Kidney epithelial cell (primary cell): ENCODE measurements around the gene MAML2. TPM values are rescaled to one million over a fixed set of nuclear protein-coding genes. Genes with fewer than 3 reads are reported as not detected.

Experiments
- DNase-seq: peaks from one replicate; pipeline ENCODE4 v3.0.0-alpha.2; 2010; ENCODE audit warnings: low read depth
- H3K27me3 ChIP-seq: 2 replicates; pipeline ENCODE4 v1.6.0; 2011; ENCODE audit warnings: low read length; ENCODE audit not compliant: control insufficient read depth, insufficient read depth
- H3K36me3 ChIP-seq: 2 replicates; pipeline ENCODE4 v1.5.1; 2011; ENCODE audit warnings: low read length; ENCODE audit not compliant: control insufficient read depth, insufficient read depth
- H3K4me3 ChIP-seq: 2 replicates; pipeline ENCODE4 v1.5.1; 2011; ENCODE audit warnings: low read depth, mild to moderate bottlenecking, control low read depth, low read length
- CTCF ChIP-seq: IDR thresholded peaks from 2 replicates; pipeline ENCODE4 v1.5.1; 2011; ENCODE audit warnings: mild to moderate bottlenecking, moderate library complexity, low read length, control low read depth, inconsistent platforms; ENCODE audit not compliant: insufficient read depth, poor library complexity, severe bottlenecking
- total RNA-seq: library from RNA; depleted of rRNA; stranded (reverse); fragments of >200 nt; gene quantifications from 2 replicates; pipeline ENCODE4 v1.2.3, GENCODE V29; 2015

Gene MAML2
- total RNA-seq, 1 donor from 2014 or later, result 12.3 TPM

DNA sequence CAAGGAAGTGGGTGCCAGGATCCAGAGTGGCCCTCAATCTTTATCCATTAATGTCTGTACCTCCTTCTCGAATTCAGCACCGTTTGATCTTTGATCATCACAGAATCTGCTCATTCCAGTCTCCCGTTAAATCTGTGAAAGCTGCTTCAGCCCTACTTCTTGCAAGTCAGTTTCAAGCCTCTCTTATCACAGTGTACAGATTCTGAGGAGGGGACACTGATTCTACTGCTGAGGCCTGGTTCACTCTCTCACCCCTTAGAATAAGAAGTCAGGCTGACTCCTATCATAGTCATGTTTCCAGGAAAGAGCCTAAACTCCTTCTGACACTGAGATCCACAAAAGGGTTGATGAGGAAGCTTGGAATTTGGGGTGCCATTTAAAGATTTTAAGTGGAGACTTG is 39.0 kb downstream of the MAML2 start:
- no peak for DNase-seq
- no peaks in the 10 kb centered on the region for H3K27me3 ChIP-seq
- no peak for TF ChIP-seq CTCF
- no peaks in the 10 kb centered on the region for H3K36me3 ChIP-seq
- no peak overlapping the region for H3K4me3 ChIP-seq

- H3K4me3 ChIP-seq, result no peak overlapping the region
- no peak for TF ChIP-seq CTCF
- DNase-seq, result no peak
- H3K36me3 ChIP-seq, result no peaks in the 10 kb centered on the region
- H3K27me3 ChIP-seq, result no peaks in the 10 kb centered on the region
These were observed 39.9 kb downstream of the MAML2 start for GRCh38 chr11:96303064-96303463.

DNA sequence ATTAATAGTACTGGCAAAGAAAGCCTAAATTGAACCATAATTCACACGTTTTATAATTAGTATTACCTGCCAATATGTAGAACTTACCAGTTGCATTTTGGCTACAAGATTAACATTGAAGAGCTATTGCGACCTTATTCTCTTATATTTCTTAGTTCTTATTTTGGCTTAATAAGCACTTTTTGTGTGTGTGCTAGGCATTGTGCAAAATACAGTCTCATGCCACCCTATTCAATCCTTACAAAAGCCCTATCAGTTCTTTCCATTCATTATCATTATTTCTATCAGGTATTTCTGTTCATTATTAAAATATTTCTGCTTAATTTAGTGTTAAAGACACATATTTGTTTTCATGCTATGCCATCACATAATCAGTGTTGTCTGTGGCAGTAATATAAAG is 41.2 kb downstream of the MAML2 start:
- DNase-seq, result no peak
- no peak for TF ChIP-seq CTCF
- no peaks in the 10 kb centered on the region for H3K36me3 ChIP-seq
- H3K27me3 ChIP-seq, result no peaks in the 10 kb centered on the region
- no peak overlapping the region for H3K4me3 ChIP-seq

GRCh38 chr11:96299155-96299888 is 43.7 kb downstream of the MAML2 start:
- Histone ChIP-seq H3K36me3 (no peaks in the 10 kb centered on the region), H3K27me3 (no peaks in the 10 kb centered on the region), H3K4me3 (no peak overlapping the region)
- DNase-seq, result no peak
- no peak for TF ChIP-seq CTCF

DNA sequence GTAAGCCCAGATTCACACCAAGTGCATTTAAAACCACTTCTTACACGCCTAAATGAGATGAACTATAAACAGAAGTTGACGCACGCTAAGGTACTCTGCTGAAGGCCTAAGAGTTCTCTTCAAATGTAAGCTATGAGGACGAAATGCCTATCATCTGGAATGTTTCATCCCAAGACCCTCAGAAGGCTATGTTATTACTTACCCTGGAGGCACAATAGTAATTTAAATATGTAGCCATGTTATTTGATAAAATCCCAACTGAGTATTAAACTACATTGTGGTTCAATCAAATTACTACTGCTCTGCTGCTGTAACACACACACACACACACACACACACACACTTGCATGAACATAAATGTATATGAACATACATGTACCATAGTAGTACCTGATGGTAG is 47.6 kb downstream of the MAML2 start:
- no peak for TF ChIP-seq CTCF
- Histone ChIP-seq H3K27me3 (no peaks in the 10 kb centered on the region), H3K36me3 (no peaks in the 10 kb centered on the region), H3K4me3 (no peak overlapping the region)
- no peak for DNase-seq

- no peak for TF ChIP-seq CTCF
- H3K27me3 ChIP-seq, result no peaks in the 10 kb centered on the region
- no peaks in the 10 kb centered on the region for H3K36me3 ChIP-seq
- no peak for DNase-seq
- H3K4me3 ChIP-seq, result no peak overlapping the region
These were observed 48.7 kb downstream of the MAML2 start for GRCh38 chr11:96294289-96294688.
